GM12878 (cell line): ENCODE results near the gene PPP1R9B. TPM values are rescaled to one million over a fixed set of nuclear protein-coding genes. Genes with fewer than 3 reads are reported as not detected.

Experiments used
- ASH2L ChIP-seq: fragments of 300-600, 200-600 bp; sonication (generic); IDR thresholded peaks from 2 replicates; pipeline ENCODE4 v1.6.1; 2017; ENCODE audit warnings: low read depth, mild to moderate bottlenecking, borderline replicate concordance
- BCL3 ChIP-seq: IDR thresholded peaks from 2 replicates; pipeline ENCODE4 v1.6.1; 2011; ENCODE audit warnings: borderline replicate concordance, low read depth, mild to moderate bottlenecking, moderate library complexity, low read length; ENCODE audit not compliant: insufficient read depth, poor library complexity, severe bottlenecking
- BCLAF1 ChIP-seq: fragments of 450-650 bp; IDR thresholded peaks from 2 replicates; pipeline ENCODE4 v1.6.1; 2017; ENCODE audit warnings: antibody characterized with exemption, mild to moderate bottlenecking, moderate library complexity
- CBFB ChIP-seq: IDR thresholded peaks from 2 replicates; pipeline ENCODE4 v1.6.1; 2016; ENCODE audit warnings: antibody characterized with exemption, low read depth
- CTCF ChIP-seq, 3 experiments: IDR thresholded peaks in 2 of 3; conservative IDR thresholded peaks in 1 of 3; 2 replicates each; pipeline ENCODE4 v1.5.1; 2011; ENCODE audit warnings: low read depth in 3 of 3, low read length in 3 of 3, mild to moderate bottlenecking in 3 of 3, control low read depth in 2 of 3, moderate library complexity in 2 of 3, inconsistent platforms in 1 of 3, mixed read lengths in 1 of 3; ENCODE audit not compliant: control insufficient read depth in 2 of 3, insufficient read depth in 1 of 3; ENCODE audit errors: extremely low read depth in 1 of 3
- ESRRA ChIP-seq: IDR thresholded peaks from 2 replicates; pipeline ENCODE4 v1.6.1; 2012; ENCODE audit warnings: mild to moderate bottlenecking, low read length, improper control_type of control experiment
- FOS ChIP-seq: IDR thresholded peaks from 3 replicates; pipeline ENCODE4 v1.6.1; 2011; ENCODE audit warnings: borderline replicate concordance; ENCODE audit not compliant: insufficient read length; ENCODE audit errors: extremely low read depth
- HDAC2 ChIP-seq: fragments of 200-600 bp; sonication (generic); IDR thresholded peaks from 2 replicates; pipeline ENCODE4 v1.6.1; 2017
- HDGF ChIP-seq: fragments of 450-650 bp; IDR thresholded peaks from 2 replicates; pipeline ENCODE4 v1.6.1; 2016; ENCODE audit warnings: antibody characterized with exemption
- IRF4 ChIP-seq: IDR thresholded peaks from 2 replicates; pipeline ENCODE4 v1.6.1; 2011; ENCODE audit warnings: low read depth, low read length
- MXI1 ChIP-seq: fragments of 150-350 bp; IDR thresholded peaks from 2 replicates; pipeline ENCODE4 v1.6.1; 2011; ENCODE audit warnings: low read depth, mild to moderate bottlenecking, inconsistent platforms, low read length, improper control_type of control experiment
- NBN ChIP-seq: fragments of 450-650 bp; IDR thresholded peaks from 2 replicates; pipeline ENCODE4 v1.6.1; 2016
- NFYA ChIP-seq: IDR thresholded peaks from 2 replicates; pipeline ENCODE4 v1.6.1; 2011; ENCODE audit warnings: low read depth, mild to moderate bottlenecking, low read length, improper control_type of control experiment, borderline replicate concordance
- NKRF ChIP-seq: fragments of 450-650 bp; conservative IDR thresholded peaks from 2 replicates; pipeline ENCODE4 v1.6.1; 2017; ENCODE audit warnings: mild to moderate bottlenecking, moderate library complexity
- POU2F2 ChIP-seq: IDR thresholded peaks from 3 replicates; pipeline ENCODE4 v1.6.1; 2011; ENCODE audit warnings: low read depth, mild to moderate bottlenecking, low read length, borderline replicate concordance
- RELA ChIP-seq: fragments of 450-650 bp; IDR thresholded peaks from 2 replicates; pipeline ENCODE4 v1.8.0; 2014; ENCODE audit warnings: borderline replicate concordance; ENCODE audit not compliant: partially characterized antibody
- RUNX3 ChIP-seq: IDR thresholded peaks from 2 replicates; pipeline ENCODE4 v1.6.1; 2012; ENCODE audit warnings: low read length, inconsistent platforms
- SIN3A ChIP-seq: IDR thresholded peaks from 2 replicates; pipeline ENCODE4 v1.6.1; 2012; ENCODE audit warnings: low read depth, low read length, improper control_type of control experiment
- SMC3 ChIP-seq: IDR thresholded peaks from 2 replicates; pipeline ENCODE4 v1.6.1; 2011; ENCODE audit warnings: low read length, improper control_type of control experiment, borderline replicate concordance
- SP1 ChIP-seq: IDR thresholded peaks from one replicate; pipeline ENCODE4 v1.6.1; 2011; ENCODE audit warnings: low read depth, low read length
- TCF7 ChIP-seq: IDR thresholded peaks from 2 replicates; pipeline ENCODE4 v1.6.1; 2014; ENCODE audit warnings: antibody characterized with exemption, borderline replicate concordance
- USF1 ChIP-seq: IDR thresholded peaks from 2 replicates; pipeline ENCODE4 v1.6.1; 2011; ENCODE audit warnings: borderline replicate concordance, low read depth, mild to moderate bottlenecking, moderate library complexity, mixed read lengths, low read length; ENCODE audit not compliant: insufficient read depth; ENCODE audit errors: extremely low read length
- ZNF274 ChIP-seq: IDR thresholded peaks from one replicate; pipeline ENCODE4 v1.8.0; 2011; ENCODE audit not compliant: insufficient read length, insufficient read depth
- polyA plus RNA-seq, 11 experiments: library from polyadenylated mRNA; depleted of rRNA in 4 of 11; unstranded in 6 of 11; stranded (reverse) in 5 of 11; fragments of >200 nt; fragmentation: Nextera tagmentation in 4 of 11; fragmentation: Illumina TruSeq in 1 of 11; extraction: Ambion mirVana in 4 of 11; extraction: Trizol in 1 of 11; gene quantifications; 1 replicate in 1 of 11; 2 replicates in 10 of 11; pipeline versions ENCODE4 v1.2.1 to v1.2.3, GENCODE V29; 2011 to 2016; ENCODE audit warnings: inconsistent platforms in 2 of 11, missing spikeins in 2 of 11, low read depth in 1 of 11
- total RNA-seq, 4 experiments: library from RNA; depleted of rRNA in 3 of 4; stranded (reverse); fragments of >200 nt in 3 of 4; fragmentation: Illumina TruSeq in 1 of 4; extraction: Trizol in 1 of 4; gene quantifications; 2 replicates each; pipeline versions ENCODE4 v1.2.1 to v1.2.3, GENCODE V29; 2013 to 2021

The PPP1R9B gene
- total and polyA plus RNA-seq, 10 of the 15 experiments (the other 5 are each of a cell fraction or from before 2014, with no cell fraction given), result 0.20 to 107 (median 37.5) TPM

GRCh38 chr17:50154604-50155003 lies 4.1 kb upstream of the PPP1R9B start (continued):
- TF ChIP-seq BCL3, result no peak
- TF ChIP-seq IRF4, result no peak
- no peak for TF ChIP-seq TCF7
- TF ChIP-seq RELA, result no peak
- TF ChIP-seq USF1, result no peak
- 0 out of 2 replicates have a peak, but pooled peaks have one; percentile 36 for TF ChIP-seq SIN3A
- TF ChIP-seq NKRF, result no peak
- TF ChIP-seq HDGF, result no peak
- no peak for TF ChIP-seq RUNX3
- no peak for TF ChIP-seq ESRRA
- no peak for TF ChIP-seq NFYA
- no peak for TF ChIP-seq FOS
- no peak for TF ChIP-seq SMC3
- TF ChIP-seq SP1, result peak; percentile 29
- TF ChIP-seq POU2F2, result peak; percentile 79; the same call in 1 of the 3 replicates
- no peak for TF ChIP-seq CTCF (IDR thresholded peaks at IDR 0.05 in 2 of 3, conservative IDR thresholded peaks at IDR 0.05 in 1 of 3; ENCODE audit: control insufficient read depth in 2 of 3, extremely low read depth in 1 of 3, insufficient read depth in 1 of 3, low read depth in 3 of 3, low read length in 3 of 3)
- TF ChIP-seq NBN, result no peak
- TF ChIP-seq MXI1, result peak; percentile 81
- TF ChIP-seq BCLAF1, result no peak
- no peak for TF ChIP-seq HDAC2
- no peak for TF ChIP-seq CBFB
- no peak for TF ChIP-seq ASH2L
- TF ChIP-seq ZNF274, result no peak
